ENCODE measurements around the gene WNT7A. TPM values are rescaled to one million over a fixed set of nuclear protein-coding genes. Genes with fewer than 3 reads are reported as not detected.

WNT7A gene
- total RNA-seq, 2 experiments from 2014 or later, result 0.13 TPM; not detected in 1

DNA sequence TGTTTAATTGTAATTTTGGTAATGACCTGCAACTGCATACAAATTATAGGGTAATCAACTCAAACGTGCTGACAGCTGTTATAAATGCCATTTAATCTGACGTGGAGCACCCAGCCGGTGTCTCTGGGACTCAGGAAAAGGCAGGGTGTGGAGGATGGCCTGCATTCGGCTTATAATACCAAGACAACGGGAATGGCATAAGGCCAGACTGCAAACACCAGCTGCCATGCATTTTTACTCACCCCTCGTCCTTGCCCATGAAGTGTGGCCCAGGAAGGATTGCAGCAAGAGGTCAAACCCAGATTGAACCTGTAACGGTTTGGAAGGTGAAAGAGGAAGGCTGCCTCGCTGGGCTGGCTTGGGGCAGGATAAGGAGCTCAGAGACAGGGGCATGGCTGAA, 96.4 kb downstream of the WNT7A start:
- CTCF ChIA-PET, result no interaction called here
- peaks cover 9% of the 10 kb centered on the region for H3K27me3 Mint-ChIP-seq
- no peaks in the 10 kb centered on the region for H3K36me3 Mint-ChIP-seq (ENCODE audit: low read depth)
- H3K27ac Mint-ChIP-seq, result no peak overlapping the region
- no peak overlapping the region for H3K4me3 Mint-ChIP-seq
- POLR2A ChIA-PET, result no interaction called here
- DNase-seq, result no peak
- no peaks in the 10 kb centered on the region for H3K4me1 Mint-ChIP-seq
- H3K9me3 Mint-ChIP-seq, result no peaks in the 10 kb centered on the region

DNA sequence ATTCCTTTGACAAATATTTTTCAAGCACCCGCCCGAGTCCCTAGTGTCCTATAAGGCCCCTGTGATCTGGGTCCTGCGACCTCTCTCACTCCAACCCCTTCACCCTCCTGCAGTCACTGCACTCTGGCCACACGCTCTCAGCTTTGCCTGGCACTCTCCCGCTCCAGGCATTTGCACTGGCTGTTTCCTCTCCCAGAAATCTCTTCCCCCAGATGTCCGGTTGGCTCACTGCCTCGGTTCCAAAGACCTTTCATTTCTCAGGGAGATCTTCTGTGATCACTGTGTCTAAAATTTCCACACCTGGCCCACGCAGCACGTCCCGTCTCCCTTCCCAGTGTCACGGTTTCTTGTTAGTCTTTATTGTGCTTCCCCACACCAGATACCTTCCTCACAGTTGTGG, 97.4 kb downstream of the WNT7A start:
- no peak for DNase-seq
- H3K36me3 Mint-ChIP-seq (ENCODE audit: low read depth), result no peaks in the 10 kb centered on the region
- no peaks in the 10 kb centered on the region for H3K4me1 Mint-ChIP-seq
- no peak overlapping the region for H3K4me3 Mint-ChIP-seq
- peaks cover 9% of the 10 kb centered on the region for H3K27me3 Mint-ChIP-seq
- H3K9me3 Mint-ChIP-seq, result no peaks in the 10 kb centered on the region
- ChIA-PET POLR2A (no interaction called here), CTCF (no interaction called here)
- H3K27ac Mint-ChIP-seq, result no peak overlapping the region

DNA sequence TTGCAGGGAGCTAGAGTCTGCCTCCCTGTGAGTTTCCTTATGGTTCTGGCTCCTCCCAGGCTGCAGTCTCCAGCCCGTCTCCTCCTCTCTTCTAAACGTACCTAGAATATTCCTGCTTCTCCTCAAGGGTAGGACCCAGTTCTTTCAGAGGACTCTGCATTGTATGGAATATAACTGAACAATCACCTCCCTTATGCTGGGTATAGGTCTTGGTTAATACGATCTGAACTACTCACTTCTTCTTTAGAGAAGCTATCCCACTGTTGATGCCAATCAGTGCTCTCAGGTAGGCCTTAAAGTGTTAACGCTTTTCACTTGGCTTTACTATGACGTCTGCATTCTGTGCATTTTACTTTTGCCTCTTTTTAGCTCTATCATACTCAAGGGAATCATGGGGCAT, 98.5 kb downstream of the WNT7A start:
- H3K27ac Mint-ChIP-seq, result no peak overlapping the region
- CTCF ChIA-PET, result no interaction called here

DNA sequence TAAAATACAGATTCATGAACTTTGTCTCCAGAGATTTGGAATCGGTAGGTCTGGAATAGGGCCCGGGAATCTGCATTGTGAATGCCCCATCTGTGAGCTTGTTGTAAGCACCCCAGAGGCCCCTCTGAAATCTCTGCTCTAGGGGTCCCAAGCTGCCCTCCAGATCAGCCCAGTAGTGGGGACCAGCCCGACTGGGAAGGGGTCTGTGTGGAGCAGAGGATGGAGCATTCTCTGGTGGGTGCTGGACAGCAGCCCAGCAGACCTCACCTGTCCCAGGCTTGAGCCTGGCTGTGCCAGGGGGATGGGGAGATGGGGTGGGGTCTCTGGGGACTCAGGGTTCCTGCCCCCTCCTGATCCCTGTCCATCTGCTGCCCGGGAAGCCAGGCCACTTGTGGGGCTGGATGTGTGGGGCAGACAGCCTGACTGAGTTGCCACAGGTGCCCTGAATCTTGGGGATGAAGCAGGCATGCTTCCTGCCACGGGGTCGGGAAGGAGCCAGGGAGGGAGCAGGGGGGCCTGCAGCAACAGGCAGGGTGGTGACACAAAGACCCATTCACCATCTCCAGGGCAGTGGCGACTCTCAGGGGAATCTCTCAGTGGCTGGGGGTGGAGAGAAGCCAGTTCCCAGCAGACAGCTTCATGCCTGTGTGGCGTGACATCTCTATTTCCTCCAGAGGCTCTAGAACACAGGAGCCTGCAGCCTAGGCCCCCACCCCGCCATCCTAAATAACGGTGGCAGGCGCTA, 99.3 kb downstream of the WNT7A start:
- Mint-ChIP-seq H3K4me3 (no peak overlapping the region), H3K27me3 (peaks cover 9% of the 10 kb centered on the region), H3K27ac (no peak overlapping the region), H3K9me3 (no peaks in the 10 kb centered on the region), H3K36me3 (ENCODE audit: low read depth) (no peaks in the 10 kb centered on the region), H3K4me1 (no peaks in the 10 kb centered on the region)
- POLR2A ChIA-PET, result no interaction called here
- DNase-seq, result no peak
- CTCF ChIA-PET, result no interaction called here

More for the DNA sequence above, 98.5 kb downstream of the WNT7A start:
- Mint-ChIP-seq H3K4me3 (no peak overlapping the region), H3K36me3 (ENCODE audit: low read depth) (no peaks in the 10 kb centered on the region), H3K27me3 (peaks cover 9% of the 10 kb centered on the region), H3K9me3 (no peaks in the 10 kb centered on the region), H3K4me1 (no peaks in the 10 kb centered on the region)
- POLR2A ChIA-PET, result no interaction called here
- no peak for DNase-seq

DNA sequence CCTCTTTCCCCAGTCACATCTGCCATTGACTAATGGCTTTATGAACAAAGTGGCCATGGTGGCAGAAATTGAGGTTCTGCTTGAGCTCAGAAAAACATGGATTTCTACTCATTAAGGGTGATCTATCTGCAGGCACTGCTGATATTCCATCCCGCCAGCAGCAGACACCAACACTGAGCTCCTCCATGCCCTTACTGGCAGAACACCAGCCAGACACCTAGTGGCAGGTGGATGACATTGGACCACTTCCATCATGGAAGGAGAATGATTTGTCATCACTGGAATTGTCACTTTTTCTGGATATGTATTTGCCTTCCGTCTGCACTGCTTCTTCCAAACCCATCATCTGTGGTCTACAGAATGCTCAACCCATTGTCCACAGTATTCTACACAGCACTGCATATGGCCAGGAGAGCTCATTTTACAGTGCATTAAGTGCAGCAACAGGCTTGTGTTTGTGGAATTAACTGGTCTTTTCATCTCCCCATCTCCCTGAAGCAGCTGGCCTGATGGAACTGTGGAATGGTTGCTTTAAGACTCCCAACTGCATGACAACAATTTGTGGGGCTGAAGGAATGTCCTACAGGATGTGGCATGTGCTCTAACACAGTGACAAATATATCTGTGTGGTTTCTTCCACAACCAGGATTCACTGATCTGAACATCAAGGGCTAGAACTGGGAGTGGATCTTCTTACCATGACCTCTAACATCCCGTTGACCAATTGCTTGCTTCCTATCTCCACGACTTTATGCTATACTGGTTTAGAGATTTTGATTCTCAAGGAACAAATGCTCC, 103.4 kb downstream of the WNT7A start:
- Mint-ChIP-seq H3K4me3 (no peak overlapping the region), H3K27me3 (no peaks in the 10 kb centered on the region), H3K9me3 (no peaks in the 10 kb centered on the region), H3K36me3 (ENCODE audit: low read depth) (no peaks in the 10 kb centered on the region), H3K4me1 (no peaks in the 10 kb centered on the region), H3K27ac (no peak overlapping the region)
- ChIA-PET CTCF (no interaction called here), POLR2A (no interaction called here)
- DNase-seq, result no peak

DNA sequence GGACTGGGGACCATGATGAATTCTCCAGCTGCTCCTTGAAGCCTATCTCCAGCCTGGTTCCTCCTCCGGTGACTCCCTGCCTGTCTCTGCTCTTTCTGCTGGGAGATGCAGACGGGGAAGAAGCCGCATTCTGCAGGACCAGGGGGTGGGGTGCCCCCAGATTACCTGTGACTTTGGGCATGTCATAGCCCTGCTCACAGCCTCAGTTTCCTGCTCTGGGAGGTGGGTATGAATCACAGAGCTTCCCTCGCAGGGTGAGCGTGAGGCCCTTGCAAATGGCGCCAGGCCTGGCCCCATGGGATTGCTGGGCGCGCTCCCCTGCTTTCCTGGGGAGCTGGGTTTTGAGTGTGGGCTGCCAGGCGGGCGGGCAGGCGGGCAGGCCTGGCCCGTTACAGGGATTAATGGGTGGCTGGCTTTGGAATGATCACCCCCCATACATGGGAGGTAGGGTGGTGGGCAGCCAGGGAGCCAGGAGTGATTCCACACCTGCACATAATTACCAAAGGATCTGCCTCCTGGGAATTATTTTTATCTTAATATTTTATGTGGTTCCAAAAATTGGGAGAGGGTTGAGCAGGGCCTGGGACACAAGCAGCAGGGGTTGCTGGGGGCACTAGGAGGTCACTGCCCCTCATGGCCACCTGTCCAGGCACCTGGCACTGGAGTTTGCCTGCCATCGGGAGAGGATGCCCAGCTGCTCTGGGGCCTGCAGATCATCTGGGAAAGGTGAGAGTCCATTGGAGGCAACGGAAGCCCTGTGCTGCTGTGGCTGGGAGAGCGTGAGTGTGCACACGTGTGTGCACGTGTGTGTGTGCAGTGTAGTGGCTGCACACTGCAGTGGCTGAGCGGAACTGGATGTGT, 106.8 kb downstream of the WNT7A start:
- CTCF ChIA-PET, result no interaction called here
- Mint-ChIP-seq H3K27ac (no peak overlapping the region), H3K36me3 (ENCODE audit: low read depth) (no peaks in the 10 kb centered on the region), H3K4me1 (peaks cover 2% of the 10 kb centered on the region), H3K9me3 (no peaks in the 10 kb centered on the region), H3K27me3 (no peaks in the 10 kb centered on the region), H3K4me3 (no peak overlapping the region)
- POLR2A ChIA-PET, result no interaction called here
- DNase-seq, result no peak

DNA sequence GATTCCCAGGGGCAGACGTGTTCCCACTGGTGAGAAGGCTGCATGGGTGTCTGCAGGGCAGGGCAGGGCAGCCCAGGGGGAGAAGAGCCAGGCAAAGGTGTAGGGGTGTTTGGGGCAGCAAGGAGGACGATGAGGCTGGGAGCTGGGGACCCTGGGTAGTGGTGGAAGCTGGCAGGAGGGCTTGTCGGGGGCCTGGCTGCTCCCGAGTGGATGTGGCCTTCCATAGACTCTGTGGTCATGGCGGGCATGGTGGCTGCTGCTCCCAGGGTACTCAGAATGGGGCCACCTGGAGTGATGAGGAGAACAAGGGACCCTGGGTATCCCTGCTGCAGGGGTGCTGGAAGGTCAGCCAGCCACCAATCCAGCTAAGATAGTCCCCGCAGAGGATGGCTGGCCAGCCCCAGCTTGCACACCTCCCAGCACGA, 107.5 kb downstream of the WNT7A start:
- ChIA-PET POLR2A (no interaction called here), CTCF (no interaction called here)
- H3K27ac Mint-ChIP-seq, result no peak overlapping the region
- H3K4me1 Mint-ChIP-seq, result peaks cover 2% of the 10 kb centered on the region
- H3K4me3 Mint-ChIP-seq, result no peak overlapping the region
- no peaks in the 10 kb centered on the region for H3K36me3 Mint-ChIP-seq (ENCODE audit: low read depth)
- no peaks in the 10 kb centered on the region for H3K27me3 Mint-ChIP-seq
- DNase-seq, result no peak
- no peaks in the 10 kb centered on the region for H3K9me3 Mint-ChIP-seq

DNA sequence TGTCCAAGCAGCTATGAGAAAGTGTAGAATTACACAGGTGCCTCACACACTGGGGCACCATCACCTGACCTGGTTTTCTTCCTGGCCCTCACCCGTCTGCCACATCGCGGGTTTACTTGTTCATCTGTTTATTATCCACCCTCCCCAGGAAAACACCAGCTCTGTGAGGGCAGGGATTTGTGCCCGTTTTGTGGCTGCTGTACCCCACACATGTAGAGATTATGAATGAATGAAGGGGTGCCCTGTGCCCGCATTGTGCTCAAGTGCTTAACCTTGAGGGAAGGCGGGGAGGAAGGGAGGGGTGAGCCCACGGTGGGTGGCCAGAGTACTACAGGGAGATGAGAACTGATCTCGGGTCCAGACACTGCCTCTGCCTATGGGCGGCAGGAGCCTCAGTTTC, 108.4 kb downstream of the WNT7A start:
- H3K9me3 Mint-ChIP-seq, result no peaks in the 10 kb centered on the region
- POLR2A ChIA-PET, result no interaction called here
- no peak overlapping the region for H3K4me3 Mint-ChIP-seq
- peaks cover 2% of the 10 kb centered on the region for H3K4me1 Mint-ChIP-seq
- H3K36me3 Mint-ChIP-seq (ENCODE audit: low read depth), result no peaks in the 10 kb centered on the region
- CTCF ChIA-PET, result no interaction called here
- no peak for DNase-seq
- H3K27me3 Mint-ChIP-seq, result no peaks in the 10 kb centered on the region
- H3K27ac Mint-ChIP-seq, result no peak overlapping the region

DNA sequence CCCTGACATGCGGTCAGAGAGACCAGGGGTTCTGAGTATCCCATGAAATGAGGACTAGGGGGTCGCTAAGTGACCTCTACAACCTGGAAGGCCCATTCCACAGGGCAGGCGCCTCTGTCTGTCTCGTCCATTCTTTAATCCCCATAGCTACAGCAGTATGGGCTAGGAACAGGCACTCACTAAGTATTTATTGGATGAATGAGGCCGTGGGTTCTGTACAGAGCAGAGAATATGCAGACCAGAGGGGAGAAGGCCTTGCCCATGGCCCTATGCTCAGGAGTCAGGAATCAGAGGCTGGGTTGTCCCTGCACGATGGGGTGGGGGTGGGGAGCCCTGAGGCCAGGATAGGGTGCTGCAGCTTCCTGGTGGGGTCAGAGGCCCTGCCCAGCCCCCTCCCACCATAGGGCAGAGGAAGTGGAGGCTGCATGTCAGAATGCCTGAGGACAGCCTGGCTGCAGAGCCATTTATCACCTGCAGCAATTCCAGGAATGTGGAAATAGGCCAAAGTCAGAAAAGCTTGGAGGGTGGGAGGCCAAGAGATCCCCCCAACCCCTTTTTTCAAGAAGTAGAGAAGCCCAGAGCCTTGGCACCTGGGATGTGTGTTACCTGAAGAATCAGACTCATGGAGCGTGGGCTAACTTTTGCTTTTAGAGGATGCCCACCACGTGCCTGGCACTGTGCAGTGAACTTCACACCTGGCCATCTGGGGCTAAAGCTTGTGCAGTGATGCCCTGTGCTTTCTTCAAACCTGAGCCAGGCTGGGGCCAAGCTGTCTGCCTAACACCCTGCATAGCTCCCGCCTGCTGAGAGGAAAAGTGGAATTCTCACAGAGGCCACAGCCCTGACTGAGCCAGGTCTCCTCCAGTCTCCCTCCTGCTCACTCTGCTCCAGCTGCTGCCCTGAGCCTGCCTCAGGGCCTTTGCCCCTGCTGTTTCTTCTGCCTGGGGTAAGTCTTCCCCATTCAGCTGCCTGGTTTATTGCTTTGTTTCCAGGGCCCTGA, 109.4 kb downstream of the WNT7A start:
- Mint-ChIP-seq H3K4me1 (peaks cover 2% of the 10 kb centered on the region), H3K4me3 (no peak overlapping the region), H3K9me3 (no peaks in the 10 kb centered on the region), H3K27ac (no peak overlapping the region), H3K36me3 (ENCODE audit: low read depth) (no peaks in the 10 kb centered on the region), H3K27me3 (no peaks in the 10 kb centered on the region)
- DNase-seq, result no peak
- POLR2A ChIA-PET, result no interaction called here
- CTCF ChIA-PET, result no interaction called here

DNA sequence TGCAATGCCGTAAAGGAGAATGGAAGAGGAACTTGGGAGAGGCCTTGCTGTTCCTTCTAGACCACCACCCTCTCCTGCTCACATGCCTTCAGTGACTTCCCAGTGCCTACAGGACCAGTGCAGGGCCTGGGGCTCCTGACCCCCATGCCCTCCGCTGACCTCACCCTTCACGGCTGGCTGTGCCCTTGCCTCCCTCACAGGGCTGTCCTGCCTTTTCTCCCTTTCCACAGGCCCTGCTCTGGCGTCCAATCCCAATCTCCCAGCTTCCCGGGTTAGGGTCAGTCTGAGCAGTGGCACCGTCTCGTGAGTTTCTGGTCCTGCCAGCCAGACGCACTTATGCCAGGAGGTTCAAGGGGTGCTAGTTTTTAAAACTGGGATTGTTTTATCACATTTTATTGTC, 110.4 kb downstream of the WNT7A start:
- CTCF ChIA-PET, result no interaction called here
- no peaks in the 10 kb centered on the region for H3K36me3 Mint-ChIP-seq (ENCODE audit: low read depth)
- no peaks in the 10 kb centered on the region for H3K9me3 Mint-ChIP-seq
- POLR2A ChIA-PET, result no interaction called here
- H3K4me1 Mint-ChIP-seq, result peaks cover 2% of the 10 kb centered on the region
- no peak overlapping the region for H3K27ac Mint-ChIP-seq
- DNase-seq, result no peak
- H3K27me3 Mint-ChIP-seq, result no peaks in the 10 kb centered on the region
- H3K4me3 Mint-ChIP-seq, result no peak overlapping the region

DNA sequence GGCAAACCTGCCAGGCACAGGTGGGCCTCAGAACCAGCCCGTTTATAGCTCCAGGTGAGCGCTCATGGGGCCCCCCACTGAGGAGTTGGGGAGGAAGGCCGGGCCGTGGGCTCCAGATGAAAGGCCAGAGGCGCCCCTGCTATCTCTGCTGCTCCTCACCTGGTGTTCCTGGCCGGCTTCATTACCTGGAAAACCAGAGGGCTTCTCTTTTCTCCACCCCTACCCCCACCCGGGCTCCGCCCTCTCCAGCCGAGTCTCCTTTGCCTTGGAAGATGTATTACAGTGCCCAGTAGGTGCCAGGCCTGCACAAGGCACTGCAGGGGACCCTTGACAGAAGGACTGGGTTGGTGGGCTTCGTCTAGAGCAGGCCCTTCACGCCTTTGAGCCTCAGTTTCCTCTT, 111.4 kb downstream of the WNT7A start:
- Mint-ChIP-seq H3K4me3 (no peak overlapping the region), H3K27me3 (no peaks in the 10 kb centered on the region), H3K4me1 (peaks cover 2% of the 10 kb centered on the region), H3K27ac (no peak overlapping the region), H3K9me3 (no peaks in the 10 kb centered on the region), H3K36me3 (ENCODE audit: low read depth) (no peaks in the 10 kb centered on the region)
- CTCF ChIA-PET, result no interaction called here
- no peak for DNase-seq
- POLR2A ChIA-PET, result no interaction called here

DNA sequence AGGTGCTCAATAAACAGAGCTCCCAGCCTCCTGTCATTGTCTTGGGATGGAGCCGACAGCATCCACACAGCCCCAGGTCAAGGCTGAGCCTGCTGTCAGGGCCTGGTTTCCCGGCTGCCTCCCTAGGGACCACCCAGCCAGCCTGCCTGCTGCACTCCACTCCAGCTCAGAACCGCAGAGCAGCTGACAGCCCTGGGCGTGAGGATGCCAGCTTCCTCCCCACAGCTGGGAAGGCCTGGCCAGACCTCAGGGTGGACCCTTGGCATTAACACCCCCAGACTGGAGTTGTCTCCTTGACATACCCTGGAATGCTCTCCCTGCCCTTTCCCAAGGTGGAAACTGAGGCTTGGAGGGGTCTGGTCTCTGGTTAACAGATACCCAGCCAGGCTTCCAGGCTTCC, 112.0 kb downstream of the WNT7A start:
- POLR2A ChIA-PET, result no interaction called here
- Mint-ChIP-seq H3K4me3 (no peak overlapping the region), H3K36me3 (ENCODE audit: low read depth) (no peaks in the 10 kb centered on the region), H3K4me1 (peaks cover 2% of the 10 kb centered on the region), H3K27me3 (no peaks in the 10 kb centered on the region), H3K27ac (no peak overlapping the region), H3K9me3 (no peaks in the 10 kb centered on the region)
- CTCF ChIA-PET, result no interaction called here
- no peak for DNase-seq

DNA sequence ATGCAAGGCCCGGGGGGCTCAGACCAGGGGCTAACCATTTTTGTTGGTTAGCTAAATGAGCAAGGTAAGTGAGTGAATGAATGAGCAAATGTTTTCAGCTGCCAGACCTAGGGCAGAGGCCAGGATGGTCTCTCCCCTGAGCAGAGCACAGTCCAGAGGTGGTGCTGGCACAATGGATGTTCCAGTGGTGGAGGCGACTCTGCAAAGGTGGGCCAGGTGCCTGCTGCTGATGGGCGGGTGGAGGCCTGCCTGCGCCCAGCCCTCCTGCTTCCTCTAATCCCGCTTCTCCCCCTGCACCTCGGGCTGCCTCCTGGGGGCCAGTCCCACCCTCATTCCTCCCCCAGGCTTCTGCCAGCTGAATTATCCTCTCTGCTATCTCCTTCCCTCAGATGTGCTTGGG, 112.8 kb downstream of the WNT7A start:
- DNase-seq, result no peak
- no peak overlapping the region for H3K4me3 Mint-ChIP-seq
- no peaks in the 10 kb centered on the region for H3K27me3 Mint-ChIP-seq
- ChIA-PET POLR2A (no interaction called here), CTCF (no interaction called here)
- peaks cover 2% of the 10 kb centered on the region for H3K4me1 Mint-ChIP-seq
- H3K9me3 Mint-ChIP-seq, result no peaks in the 10 kb centered on the region
- no peak overlapping the region for H3K27ac Mint-ChIP-seq
- no peaks in the 10 kb centered on the region for H3K36me3 Mint-ChIP-seq (ENCODE audit: low read depth)
